ENCODE measurements around the gene TENM4. TPM values are rescaled to one million over a fixed set of nuclear protein-coding genes. Genes with fewer than 3 reads are reported as not detected.

TENM4 gene
- total RNA-seq, 4 donors from 2014 or later = 16.8 to 158 (median 120) TPM

GRCh38 chr11:78735711-78736110 lies 705.1 kb downstream of the TENM4 start:
- no peaks in the 10 kb centered on the region for H3K27me3 ChIP-seq
- no peaks in the 10 kb centered on the region for H3K36me3 ChIP-seq
- no peak for DNase-seq
- intact Hi-C loops (cut with DNase I) = no loop called here
- H3K27ac ChIP-seq = no peak overlapping the region
- peaks cover 8 to 12% of the 10 kb centered on the region in 2 donors for H3K4me1 ChIP-seq
- no peaks in the 10 kb centered on the region for H3K9me3 ChIP-seq
- no peak for TF ChIP-seq POLR2A (IDR thresholded peaks at IDR 0.05)
- TF ChIP-seq, protein P1, sequence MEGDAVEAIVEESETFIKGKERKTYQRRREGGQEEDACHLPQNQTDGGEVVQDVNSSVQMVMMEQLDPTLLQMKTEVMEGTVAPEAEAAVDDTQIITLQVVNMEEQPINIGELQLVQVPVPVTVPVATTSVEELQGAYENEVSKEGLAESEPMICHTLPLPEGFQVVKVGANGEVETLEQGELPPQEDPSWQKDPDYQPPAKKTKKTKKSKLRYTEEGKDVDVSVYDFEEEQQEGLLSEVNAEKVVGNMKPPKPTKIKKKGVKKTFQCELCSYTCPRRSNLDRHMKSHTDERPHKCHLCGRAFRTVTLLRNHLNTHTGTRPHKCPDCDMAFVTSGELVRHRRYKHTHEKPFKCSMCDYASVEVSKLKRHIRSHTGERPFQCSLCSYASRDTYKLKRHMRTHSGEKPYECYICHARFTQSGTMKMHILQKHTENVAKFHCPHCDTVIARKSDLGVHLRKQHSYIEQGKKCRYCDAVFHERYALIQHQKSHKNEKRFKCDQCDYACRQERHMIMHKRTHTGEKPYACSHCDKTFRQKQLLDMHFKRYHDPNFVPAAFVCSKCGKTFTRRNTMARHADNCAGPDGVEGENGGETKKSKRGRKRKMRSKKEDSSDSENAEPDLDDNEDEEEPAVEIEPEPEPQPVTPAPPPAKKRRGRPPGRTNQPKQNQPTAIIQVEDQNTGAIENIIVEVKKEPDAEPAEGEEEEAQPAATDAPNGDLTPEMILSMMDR (IDR thresholded peaks at IDR 0.05) = no peak
- H3K4me3 ChIP-seq (replicated peaks in 1 of 3) = no peak overlapping the region

- no peak for DNase-seq
- Histone ChIP-seq H3K9me3 (no peaks in the 10 kb centered on the region), H3K4me1 (peaks cover 10 to 12% of the 10 kb centered on the region in 2 donors), H3K36me3 (no peaks in the 10 kb centered on the region), H3K27ac (peak overlapping the region in 1 of 3 donors; percentile 17), H3K4me3 (replicated peaks in 1 of 3) (no peak overlapping the region), H3K27me3 (no peaks in the 10 kb centered on the region)
- TF ChIP-seq POLR2A (IDR thresholded peaks at IDR 0.05) = no peak
- TF ChIP-seq, protein P1 (IDR thresholded peaks at IDR 0.05) = no peak
- intact Hi-C loops (cut with DNase I) = no loop called here
Measured at GRCh38 chr11:78733031-78733430, 707.8 kb downstream of the TENM4 start.

GRCh38 chr11:78732246-78732645 lies 708.6 kb downstream of the TENM4 start:
- H3K4me3 ChIP-seq (replicated peaks in 1 of 3) = no peak overlapping the region
- no peaks in the 10 kb centered on the region for H3K27me3 ChIP-seq
- H3K4me1 ChIP-seq = peaks cover 10 to 12% of the 10 kb centered on the region in 2 donors
- no peaks in the 10 kb centered on the region for H3K9me3 ChIP-seq
- peak overlapping the region in 1 of 3 donors; percentile 12 for H3K27ac ChIP-seq
- no peak for DNase-seq
- intact Hi-C loops (cut with DNase I) = no loop called here
- TF ChIP-seq, protein P1 (IDR thresholded peaks at IDR 0.05) = no peak
- TF ChIP-seq POLR2A (IDR thresholded peaks at IDR 0.05) = no peak
- 94 to 97% methylated on average over 11 of the region's 11 CpGs for WGBS, 2 donors
- no peaks in the 10 kb centered on the region for H3K36me3 ChIP-seq

DNA sequence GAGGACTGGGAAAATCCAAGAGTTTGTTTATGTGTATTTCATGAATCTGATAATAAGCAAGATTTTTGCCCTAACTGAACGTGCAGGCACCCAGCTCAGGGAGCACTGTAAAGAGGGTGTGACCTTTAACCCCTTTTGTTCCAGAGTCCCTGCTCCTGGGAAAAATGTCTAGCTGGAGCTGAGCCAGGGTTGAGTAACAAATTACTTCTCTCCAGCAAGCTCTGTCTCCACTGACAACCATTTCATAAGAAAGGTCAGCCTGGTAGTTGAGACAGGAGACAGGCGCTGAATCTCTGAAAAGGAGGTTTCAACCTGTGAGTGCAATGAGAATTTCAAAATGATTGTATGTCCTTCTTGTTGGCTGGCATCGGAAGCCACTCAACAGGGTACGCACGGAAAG lies 709.8 kb downstream of the TENM4 start:
- Histone ChIP-seq H3K27ac (peak overlapping the region in 1 of 3 donors; percentile 3), H3K36me3 (no peaks in the 10 kb centered on the region), H3K4me1 (peaks cover 10 to 12% of the 10 kb centered on the region in 2 donors), H3K27me3 (no peaks in the 10 kb centered on the region), H3K4me3 (replicated peaks in 1 of 3) (no peak overlapping the region), H3K9me3 (no peaks in the 10 kb centered on the region)
- DNase-seq = peak in 1 of 2 donors; percentile 9
- intact Hi-C loops (cut with DNase I) = no loop called here
- 38 to 46% methylated on average over 5 of the region's 5 CpGs for WGBS, 2 donors
- TF ChIP-seq, protein P1 (IDR thresholded peaks at IDR 0.05) = no peak
- no peak for TF ChIP-seq POLR2A (IDR thresholded peaks at IDR 0.05)

DNA sequence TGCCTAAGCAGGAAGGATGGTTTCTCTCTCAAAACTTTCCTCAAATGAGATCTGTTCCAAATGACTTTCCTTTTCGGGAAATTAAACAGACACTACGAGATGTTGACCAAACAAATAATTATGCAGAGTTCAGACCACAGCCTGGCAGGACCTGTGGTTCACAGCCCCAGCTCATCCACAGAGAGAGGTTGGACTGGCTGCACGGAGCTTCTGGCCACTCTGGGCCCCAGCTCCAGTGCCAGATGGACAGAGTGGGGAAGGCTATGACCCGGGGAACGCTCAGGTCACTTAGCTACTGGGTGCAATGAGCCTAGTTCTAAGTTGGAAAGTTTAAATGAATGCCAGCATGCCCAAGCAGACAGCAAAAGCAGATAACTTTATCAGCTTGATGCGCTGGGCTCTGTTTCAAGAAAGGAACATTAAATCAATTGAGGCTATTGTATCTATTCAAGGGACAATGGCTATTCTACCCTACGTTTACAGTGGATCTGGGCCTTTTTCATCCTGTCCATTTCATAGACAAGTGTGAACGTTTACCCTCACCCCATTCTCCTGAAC lies 710.5 kb downstream of the TENM4 start:
- no peak for TF ChIP-seq POLR2A (IDR thresholded peaks at IDR 0.05)
- TF ChIP-seq, protein P1 (IDR thresholded peaks at IDR 0.05) = no peak
- H3K4me3 ChIP-seq (replicated peaks in 1 of 3) = no peak overlapping the region
- WGBS, 2 donors = 74 to 75% methylated on average over 8 of the region's 8 CpGs

More for the DNA sequence above, 710.5 kb downstream of the TENM4 start:
- Histone ChIP-seq H3K27ac (peak overlapping the region in 1 of 3 donors; percentile 3), H3K27me3 (no peaks in the 10 kb centered on the region), H3K9me3 (no peaks in the 10 kb centered on the region), H3K36me3 (no peaks in the 10 kb centered on the region), H3K4me1 (peaks cover 10 to 12% of the 10 kb centered on the region in 2 donors)
- DNase-seq = no peak
- intact Hi-C loops (cut with DNase I) = no loop called here
